Measurements from ENCODE around the gene KDM4C. TPM values are rescaled to one million over a fixed set of nuclear protein-coding genes. Genes with fewer than 3 reads are reported as not detected.

KDM4C gene
- total RNA-seq, 1 donor from 2014 or later: 18.2 TPM

DNA sequence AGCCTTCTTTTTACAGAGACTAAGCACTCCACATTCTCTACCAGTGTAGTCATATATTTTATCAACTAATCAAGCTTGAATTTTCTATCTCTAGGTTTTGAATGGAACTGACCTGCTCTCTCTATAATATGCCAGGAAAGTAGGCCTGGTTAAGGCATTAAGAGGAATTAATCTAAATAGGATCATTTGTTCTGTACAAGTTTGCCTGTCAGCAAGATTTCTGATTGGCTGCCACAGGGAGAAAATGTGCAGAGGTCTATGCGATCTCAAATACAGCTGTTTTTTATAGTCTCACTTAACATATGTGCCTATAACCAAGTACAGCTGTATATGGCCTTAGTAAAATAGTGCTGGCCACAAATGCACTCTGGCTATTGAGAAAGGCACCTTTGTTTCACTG lies 418.8 kb downstream of the KDM4C start:
- H3K27ac ChIP-seq (ENCODE audit: low read depth, low read length): no peak overlapping the region
- Mint-ChIP-seq H3K4me1 (ENCODE audit: low read depth, unreplicated experiment) (peaks cover 10% of the 10 kb centered on the region), H3K27ac (ENCODE audit: unreplicated experiment) (no peak overlapping the region), H3K9me3 (ENCODE audit: unreplicated experiment) (no peaks in the 10 kb centered on the region), H3K36me3 (ENCODE audit: low read depth, unreplicated experiment) (peaks cover 15% of the 10 kb centered on the region), H3K27me3 (ENCODE audit: low read depth, unreplicated experiment) (no peaks in the 10 kb centered on the region), H3K4me3 (ENCODE audit: unreplicated experiment) (no peak overlapping the region)
- no peak overlapping the region for H3K4me2 ChIP-seq (ENCODE audit: low read length)
- no peaks in the 10 kb centered on the region for H4K20me1 ChIP-seq (ENCODE audit: insufficient read depth, low read length)
- FAIRE-seq (no peak), DNase-seq (ENCODE audit: low read depth) (no peak)
- H3K27me3 ChIP-seq (ENCODE audit: insufficient read depth, low read length): no peaks in the 10 kb centered on the region
- no peaks in the 10 kb centered on the region for H3K79me2 ChIP-seq (ENCODE audit: insufficient read depth, low read length)
- no peak overlapping the region for H2AFZ ChIP-seq (ENCODE audit: low read depth, low read length)
- TF ChIP-seq CTCF (IDR thresholded peaks at IDR 0.05; ENCODE audit: insufficient read depth, low read depth, low read length): no peak
- TF ChIP-seq EZH2 (IDR thresholded peaks at IDR 0.05; ENCODE audit: insufficient read depth, low read length): no peak
- peaks cover 9% of the 10 kb centered on the region for H3K4me1 ChIP-seq (ENCODE audit: insufficient read depth, low read length)
- no peaks in the 10 kb centered on the region for H3K36me3 ChIP-seq (ENCODE audit: insufficient read depth, low read length)
- H3K9ac ChIP-seq (ENCODE audit: low read length): no peak overlapping the region
- no peak overlapping the region for H3K4me3 ChIP-seq (ENCODE audit: insufficient read depth, low read depth, low read length)
- H3K9me3 ChIP-seq (ENCODE audit: insufficient read depth, low read depth, low read length): no peaks in the 10 kb centered on the region

DNA sequence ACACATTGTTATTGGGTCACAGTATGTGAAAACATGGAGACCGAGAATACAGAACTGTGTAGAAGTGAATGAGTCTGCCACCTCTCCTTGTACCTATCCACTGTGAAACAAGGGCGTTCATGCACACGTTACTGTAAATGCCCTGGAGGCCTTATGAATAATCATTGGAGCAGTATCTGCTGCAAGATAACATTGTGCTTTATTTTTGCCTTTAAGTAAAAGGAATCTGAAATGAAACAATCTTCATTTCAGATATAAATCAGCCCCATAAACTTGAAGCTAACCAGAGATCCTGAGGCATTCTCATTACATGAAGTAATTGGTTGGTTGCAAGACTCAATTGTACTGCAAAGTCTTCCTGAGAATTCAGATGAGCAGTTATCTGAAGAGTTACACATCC lies 419.6 kb downstream of the KDM4C start:
- no peak overlapping the region for H2AFZ ChIP-seq (ENCODE audit: low read depth, low read length)
- no peaks in the 10 kb centered on the region for H3K9me3 ChIP-seq (ENCODE audit: insufficient read depth, low read depth, low read length)
- FAIRE-seq (no peak), DNase-seq (ENCODE audit: low read depth) (no peak)
- no peak overlapping the region for H3K4me3 Mint-ChIP-seq (ENCODE audit: unreplicated experiment)
- H3K27ac ChIP-seq (ENCODE audit: low read depth, low read length): no peak overlapping the region
- H3K36me3 ChIP-seq (ENCODE audit: insufficient read depth, low read length): no peaks in the 10 kb centered on the region
- peaks cover 4% of the 10 kb centered on the region for H3K4me1 ChIP-seq (ENCODE audit: insufficient read depth, low read length)
- no peaks in the 10 kb centered on the region for H3K9me3 Mint-ChIP-seq (ENCODE audit: unreplicated experiment)
- H3K4me1 Mint-ChIP-seq (ENCODE audit: low read depth, unreplicated experiment): peaks cover 10% of the 10 kb centered on the region
- no peaks in the 10 kb centered on the region for H3K79me2 ChIP-seq (ENCODE audit: insufficient read depth, low read length)
- no peak overlapping the region for H3K4me3 ChIP-seq (ENCODE audit: insufficient read depth, low read depth, low read length)
- H3K27me3 Mint-ChIP-seq (ENCODE audit: low read depth, unreplicated experiment): no peaks in the 10 kb centered on the region
- no peak overlapping the region for H3K9ac ChIP-seq (ENCODE audit: low read length)
- TF ChIP-seq EZH2 (IDR thresholded peaks at IDR 0.05; ENCODE audit: insufficient read depth, low read length): no peak
- H3K27ac Mint-ChIP-seq (ENCODE audit: unreplicated experiment): no peak overlapping the region
- peaks cover 15% of the 10 kb centered on the region for H3K36me3 Mint-ChIP-seq (ENCODE audit: low read depth, unreplicated experiment)
- H4K20me1 ChIP-seq (ENCODE audit: insufficient read depth, low read length): no peaks in the 10 kb centered on the region
- no peak overlapping the region for H3K4me2 ChIP-seq (ENCODE audit: low read length)
- H3K27me3 ChIP-seq (ENCODE audit: insufficient read depth, low read length): no peaks in the 10 kb centered on the region

- no peak overlapping the region for H2AFZ ChIP-seq (ENCODE audit: low read depth, low read length)
- DNase-seq (ENCODE audit: low read depth) (no peak), FAIRE-seq (no peak)
- no peaks in the 10 kb centered on the region for H3K4me1 ChIP-seq (ENCODE audit: insufficient read depth, low read length)
- Mint-ChIP-seq H3K4me1 (ENCODE audit: low read depth, unreplicated experiment) (peaks cover 2% of the 10 kb centered on the region), H3K4me3 (ENCODE audit: unreplicated experiment) (no peak overlapping the region), H3K27me3 (ENCODE audit: low read depth, unreplicated experiment) (no peaks in the 10 kb centered on the region), H3K27ac (ENCODE audit: unreplicated experiment) (no peak overlapping the region), H3K36me3 (ENCODE audit: low read depth, unreplicated experiment) (peaks cover 15% of the 10 kb centered on the region), H3K9me3 (ENCODE audit: unreplicated experiment) (peaks cover 2% of the 10 kb centered on the region)
- TF ChIP-seq EZH2 (IDR thresholded peaks at IDR 0.05; ENCODE audit: insufficient read depth, low read length) (no peak), CTCF (IDR thresholded peaks at IDR 0.05; ENCODE audit: insufficient read depth, low read depth, low read length) (no peak)
- H3K27me3 ChIP-seq (ENCODE audit: insufficient read depth, low read length): no peaks in the 10 kb centered on the region
- no peak overlapping the region for H3K27ac ChIP-seq (ENCODE audit: low read depth, low read length)
- H3K36me3 ChIP-seq (ENCODE audit: insufficient read depth, low read length): no peaks in the 10 kb centered on the region
- H3K9me3 ChIP-seq (ENCODE audit: insufficient read depth, low read depth, low read length): no peaks in the 10 kb centered on the region
- no peaks in the 10 kb centered on the region for H4K20me1 ChIP-seq (ENCODE audit: insufficient read depth, low read length)
- H3K79me2 ChIP-seq (ENCODE audit: insufficient read depth, low read length): no peaks in the 10 kb centered on the region
- H3K9ac ChIP-seq (ENCODE audit: low read length): no peak overlapping the region
- no peak overlapping the region for H3K4me3 ChIP-seq (ENCODE audit: insufficient read depth, low read depth, low read length)
- no peak overlapping the region for H3K4me2 ChIP-seq (ENCODE audit: low read length)
These were observed 421.0 kb downstream of the KDM4C start for GRCh38 chr9:7178729-7179128.
